K562 (cell line): ENCODE data around the gene PLCB4. TPM values are rescaled to one million over a fixed set of nuclear protein-coding genes. Genes with fewer than 3 reads are reported as not detected.

Experiments
- BCOR ChIP-seq: fragments of 450-650 bp; IDR thresholded peaks from 2 replicates; pipeline ENCODE4 v1.6.1; 2016
- FOXJ2 ChIP-seq: fragments of 200-800 bp; sonication (Bioruptor generic); IDR thresholded peaks from 2 replicates; pipeline ENCODE4 v1.6.1; 2016; ENCODE audit warnings: missing genetic modification characterization, missing compliant biosample characterization
- FOXK2 ChIP-seq, 2 experiments: fragments of 450-650 bp; IDR thresholded peaks in 1 of 2; conservative IDR thresholded peaks in 1 of 2; 2 replicates each; pipeline ENCODE4 v1.6.1; 2016; ENCODE audit warnings: low read depth in 2 of 2, mild to moderate bottlenecking in 1 of 2
- PRMT5 ChIP-seq: sonication (generic); formaldehyde crosslinking; IDR thresholded peaks from 2 replicates; pipeline ENCODE4 v1.5.0; 2020; ENCODE audit warnings: missing genetic modification reagents
- RBM22 ChIP-seq: fragments of 200-400 bp; formaldehyde crosslinking; IDR thresholded peaks from 2 replicates; pipeline ENCODE4 v1.6.1; 2018; ENCODE audit warnings: low read length, low read depth; ENCODE audit not compliant: poor library complexity, severe bottlenecking
- SMAD3 ChIP-seq: fragments of 450-650 bp; formaldehyde crosslinking; conservative IDR thresholded peaks from 2 replicates; pipeline ENCODE4 v1.4.0; 2020; ENCODE audit warnings: mild to moderate bottlenecking
- SMARCA5 ChIP-seq: fragments of 450-650 bp; IDR thresholded peaks from 2 replicates; pipeline ENCODE4 v1.6.1; 2016
- SREBF2 ChIP-seq: sonication (generic); formaldehyde crosslinking; IDR thresholded peaks from 2 replicates; pipeline ENCODE4 v1.4.0; 2020; ENCODE audit warnings: mild to moderate bottlenecking, missing genetic modification reagents
- ZFP1 ChIP-seq: fragments of 450-650 bp; formaldehyde crosslinking; IDR thresholded peaks from 2 replicates; pipeline ENCODE4 v1.4.0; 2020; ENCODE audit warnings: mild to moderate bottlenecking, mixed read lengths
- ZNF3 ChIP-seq: fragments of 250-450 bp; sonication (Bioruptor Pico); IDR thresholded peaks from 2 replicates; pipeline ENCODE4 v1.5.0; 2021; ENCODE audit warnings: mild to moderate bottlenecking, moderate library complexity
- ZNF589 ChIP-seq: fragments of 200-800 bp; sonication (Bioruptor generic); IDR thresholded peaks from 2 replicates; pipeline ENCODE4 v1.6.1; 2016; ENCODE audit warnings: low read depth, missing genetic modification characterization, missing compliant biosample characterization
- polyA plus RNA-seq, 8 experiments: library from polyadenylated mRNA; depleted of rRNA in 4 of 8; stranded (reverse) in 5 of 8; unstranded in 3 of 8; fragments of >200 nt; fragmentation: Nextera tagmentation in 2 of 8; fragmentation: Illumina TruSeq in 1 of 8; extraction: Ambion mirVana in 2 of 8; extraction: Trizol in 1 of 8; gene quantifications; 2 replicates each; pipeline versions ENCODE4 v1.2.1 to v1.2.3, GENCODE V29; 2011 to 2014; ENCODE audit warnings: inconsistent platforms in 1 of 8, missing spikeins in 1 of 8
- total RNA-seq, 7 experiments: library from RNA; depleted of rRNA in 6 of 7; stranded (reverse); fragments of >200 nt in 6 of 7; fragmentation: Illumina TruSeq in 2 of 7; extraction: Trizol in 2 of 7; gene quantifications; 2 replicates each; pipeline versions ENCODE4 v1.2.1 to v1.2.3, GENCODE V29; 2011 to 2021; ENCODE audit warnings: low replicate concordance in 1 of 7
- TF ChIP-seq, protein P1 (sequence below): fragments of 150-350 bp; conservative IDR thresholded peaks from 2 replicates; pipeline ENCODE4 v1.6.1; 2014; ENCODE audit warnings: low read length
- TF ChIP-seq, protein P2 (sequence below): fragments of 250-450 bp; sonication (Bioruptor Pico); IDR thresholded peaks from 2 replicates; pipeline ENCODE4 v1.4.0; 2020
- TF ChIP-seq, protein P3 (sequence below): fragments of 250-450 bp; sonication (Bioruptor Pico); IDR thresholded peaks from 2 replicates; pipeline ENCODE4 v1.5.0; 2021; ENCODE audit warnings: mild to moderate bottlenecking, moderate library complexity

Gene PLCB4
- total and polyA plus RNA-seq, 9 of the 15 experiments (the other 6 are each of a cell fraction or from before 2014, with no cell fraction given) = 0.20 to 2.9 (median 0.52) TPM

DNA sequence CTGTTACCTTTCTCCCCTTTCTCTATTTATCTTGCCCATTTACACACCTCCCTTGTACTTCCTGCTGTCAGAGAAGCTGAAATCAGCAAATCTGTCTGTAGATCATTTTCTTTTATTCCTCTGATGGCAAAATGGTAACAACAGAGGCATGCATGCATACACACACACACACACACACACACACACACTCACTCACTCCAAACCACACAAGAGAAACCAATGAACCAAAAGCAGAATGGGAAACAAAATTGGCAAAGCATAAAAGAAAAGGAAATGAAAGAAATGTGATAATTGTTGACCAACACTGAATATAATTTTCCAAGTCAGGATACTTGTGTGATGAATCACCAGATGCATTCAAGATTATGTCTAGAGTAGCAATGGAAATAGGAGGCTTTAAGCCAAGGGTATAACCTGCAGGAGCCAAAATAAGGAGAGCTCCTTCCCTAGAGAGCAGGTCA is 172.4 kb downstream of the PLCB4 start (continued):
- TF ChIP-seq, protein P1, sequence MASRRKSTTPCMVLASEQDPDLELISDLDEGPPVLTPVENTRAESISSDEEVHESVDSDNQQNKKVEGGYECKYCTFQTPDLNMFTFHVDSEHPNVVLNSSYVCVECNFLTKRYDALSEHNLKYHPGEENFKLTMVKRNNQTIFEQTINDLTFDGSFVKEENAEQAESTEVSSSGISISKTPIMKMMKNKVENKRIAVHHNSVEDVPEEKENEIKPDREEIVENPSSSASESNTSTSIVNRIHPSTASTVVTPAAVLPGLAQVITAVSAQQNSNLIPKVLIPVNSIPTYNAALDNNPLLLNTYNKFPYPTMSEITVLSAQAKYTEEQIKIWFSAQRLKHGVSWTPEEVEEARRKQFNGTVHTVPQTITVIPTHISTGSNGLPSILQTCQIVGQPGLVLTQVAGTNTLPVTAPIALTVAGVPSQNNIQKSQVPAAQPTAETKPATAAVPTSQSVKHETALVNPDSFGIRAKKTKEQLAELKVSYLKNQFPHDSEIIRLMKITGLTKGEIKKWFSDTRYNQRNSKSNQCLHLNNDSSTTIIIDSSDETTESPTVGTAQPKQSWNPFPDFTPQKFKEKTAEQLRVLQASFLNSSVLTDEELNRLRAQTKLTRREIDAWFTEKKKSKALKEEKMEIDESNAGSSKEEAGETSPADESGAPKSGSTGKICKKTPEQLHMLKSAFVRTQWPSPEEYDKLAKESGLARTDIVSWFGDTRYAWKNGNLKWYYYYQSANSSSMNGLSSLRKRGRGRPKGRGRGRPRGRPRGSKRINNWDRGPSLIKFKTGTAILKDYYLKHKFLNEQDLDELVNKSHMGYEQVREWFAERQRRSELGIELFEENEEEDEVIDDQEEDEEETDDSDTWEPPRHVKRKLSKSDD = no peak
- TF ChIP-seq ZFP1 (no peak), RBM22 (no peak), ZNF3 (CRISPR knock-in tag) (no peak), BCOR (no peak), SMARCA5 (no peak), SMAD3 (no peak), FOXK2 (conservative IDR thresholded peaks at IDR 0.05 in 1 of 2, IDR thresholded peaks at IDR 0.05 in 1 of 2; ENCODE audit: low read depth in 2 of 2) (no peak), FOXJ2 (no peak), ZNF589 (no peak), PRMT5 (CRISPR knock-in tag) (no peak), SREBF2 (CRISPR knock-in tag) (no peak)
- TF ChIP-seq, protein P2, sequence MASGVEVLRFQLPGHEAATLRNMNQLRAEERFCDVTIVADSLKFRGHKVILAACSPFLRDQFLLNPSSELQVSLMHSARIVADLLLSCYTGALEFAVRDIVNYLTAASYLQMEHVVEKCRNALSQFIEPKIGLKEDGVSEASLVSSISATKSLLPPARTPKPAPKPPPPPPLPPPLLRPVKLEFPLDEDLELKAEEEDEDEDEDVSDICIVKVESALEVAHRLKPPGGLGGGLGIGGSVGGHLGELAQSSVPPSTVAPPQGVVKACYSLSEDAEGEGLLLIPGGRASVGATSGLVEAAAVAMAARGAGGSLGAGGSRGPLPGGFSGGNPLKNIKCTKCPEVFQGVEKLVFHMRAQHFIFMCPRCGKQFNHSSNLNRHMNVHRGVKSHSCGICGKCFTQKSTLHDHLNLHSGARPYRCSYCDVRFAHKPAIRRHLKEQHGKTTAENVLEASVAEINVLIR (CRISPR knock-in tag) = no peak
- TF ChIP-seq, protein P3, sequence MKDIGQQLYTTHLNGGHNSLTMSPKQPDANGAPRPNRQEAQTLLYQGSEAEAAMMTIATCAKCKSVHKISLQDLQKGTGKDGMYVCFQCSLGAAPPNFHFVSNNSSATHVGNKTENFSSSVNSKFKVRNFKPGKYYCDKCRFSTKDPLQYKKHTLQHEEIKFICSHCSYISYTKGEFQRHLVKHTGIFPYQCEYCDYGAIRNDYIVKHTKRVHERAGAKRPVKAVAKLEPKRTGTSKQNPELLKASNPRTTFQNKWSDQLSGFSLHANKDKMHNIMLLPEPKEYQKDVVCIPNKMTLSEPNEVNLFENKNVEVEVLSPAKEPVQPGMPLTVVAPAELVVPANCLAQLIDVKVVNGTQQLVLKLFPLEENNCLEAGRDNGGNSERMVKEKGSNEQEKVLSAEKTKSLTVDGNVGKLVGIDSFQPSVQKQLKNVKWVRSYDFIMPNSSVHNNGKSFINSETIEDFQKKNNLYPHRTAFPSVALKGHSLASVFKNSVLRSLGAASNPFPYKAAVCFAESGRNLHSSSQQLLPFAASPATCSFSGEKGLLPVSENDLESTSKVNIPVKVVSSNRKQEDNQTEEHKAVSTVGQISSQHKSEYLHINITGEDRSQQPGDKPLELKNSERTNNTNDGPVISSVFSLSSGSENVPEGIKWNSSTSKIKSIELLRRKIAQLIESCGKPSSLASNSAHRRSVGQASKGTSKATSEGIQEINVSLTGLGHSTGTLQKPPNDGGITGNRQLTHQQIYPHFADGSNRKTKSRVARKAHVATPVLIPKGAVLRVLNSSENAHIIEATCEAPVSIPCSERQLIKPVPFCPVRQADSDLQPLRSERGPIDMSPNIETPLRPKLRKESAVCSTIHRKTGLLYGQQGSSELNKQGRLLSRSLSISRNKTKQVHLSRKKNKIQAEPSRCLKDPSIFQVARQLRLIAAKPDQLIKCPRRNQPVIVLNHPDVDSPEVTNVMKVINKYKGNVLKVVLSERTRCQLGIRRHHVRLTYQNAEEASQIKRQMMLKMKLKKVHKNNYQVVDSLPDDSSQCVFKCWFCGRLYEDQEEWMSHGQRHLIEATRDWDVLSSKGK (CRISPR knock-in tag) = no peak
